Nasal cavity respiratory epithelium epithelial cell of viscerocranial mucosa (primary cell): Measurements from ENCODE around the gene SERPINF2. TPM values are rescaled to one million over a fixed set of nuclear protein-coding genes. Genes with fewer than 3 reads are reported as not detected.

Experiments used
- total RNA-seq: library from RNA; depleted of rRNA; stranded (reverse); fragments of >200 nt; gene quantifications from 2 replicates; pipeline ENCODE4 v1.2.3, GENCODE V29; 2014

Gene SERPINF2
- 0.68 and 1.5 TPM in 2 replicates for total RNA-seq

GRCh38 chr17:1742371-1743087 lies at the start of gene SERPINF2:
SERPINF2 (plus strand) TSS chr17:1742871; CDS start chr17:1744996, 2,125 bp downstream.

GRCh38 chr17:1709971-1710806 lies 32.5 kb upstream of the SERPINF2 start, which contains the start of gene TLCD2:
TLCD2 (minus strand) TSS chr17:1710377; CDS start chr17:1710242, 135 bp downstream.

GRCh38 chr17:1724351-1724868 lies 18.3 kb upstream of the SERPINF2 start, which contains the start of gene WDR81:
WDR81 (plus strand) TSS chr17:1724704; CDS start chr17:1724960, 256 bp downstream.

Other genes with a start within 250 kb of the SERPINF2 start
- gene INPP5K, start 226.3 kb upstream of the SERPINF2 start, total RNA-seq, result 23.2 and 44.9 TPM in 2 replicates
- 20.2 and 32.9 TPM in 2 replicates for gene PITPNA, start 180.1 kb upstream of the SERPINF2 start, total RNA-seq
- 3.8 and 8.5 TPM in 2 replicates for gene SLC43A2, start 114.0 kb upstream of the SERPINF2 start, total RNA-seq
- gene SCARF1, start 97.1 kb upstream of the SERPINF2 start, total RNA-seq, result 0.34 and 0.43 TPM in 2 replicates
- gene RILP, start 93.0 kb upstream of the SERPINF2 start, total RNA-seq, result 3.4 and 3.6 TPM in 2 replicates
- 88.9 and 187 TPM in 2 replicates for gene PRPF8, start 58.0 kb upstream of the SERPINF2 start, total RNA-seq
- 7.8 and 9.9 TPM in 2 replicates for gene TLCD2, start 32.5 kb upstream of the SERPINF2 start, total RNA-seq
- 13.7 and 39.9 TPM in 2 replicates for gene WDR81, start 18.2 kb upstream of the SERPINF2 start, total RNA-seq
- gene SERPINF1, start 19.2 kb downstream of the SERPINF2 start, total RNA-seq, result 73.1 and 440 TPM in 2 replicates
- 8.5 and 11.2 TPM in 2 replicates for gene SMYD4, start 87.0 kb downstream of the SERPINF2 start, total RNA-seq
- 29.4 and 54.2 TPM in 2 replicates for gene RPA1, start 87.1 kb downstream of the SERPINF2 start, total RNA-seq